RCC 7860 (cell line): Measurements from ENCODE around the gene TNFSF9.

Experiments
- DNase-seq: peaks from one replicate; pipeline ENCODE4 v3.0.0-alpha.2; 2015; ENCODE audit warnings: low spot score
- FAIRE-seq: peaks from 2 replicates; lab custom pipeline; 2012; peaks lifted over from hg19 to GRCh38; lab: Jason Lieb, UNC

Gene TNFSF9, protein sequence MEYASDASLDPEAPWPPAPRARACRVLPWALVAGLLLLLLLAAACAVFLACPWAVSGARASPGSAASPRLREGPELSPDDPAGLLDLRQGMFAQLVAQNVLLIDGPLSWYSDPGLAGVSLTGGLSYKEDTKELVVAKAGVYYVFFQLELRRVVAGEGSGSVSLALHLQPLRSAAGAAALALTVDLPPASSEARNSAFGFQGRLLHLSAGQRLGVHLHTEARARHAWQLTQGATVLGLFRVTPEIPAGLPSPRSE

DNA sequence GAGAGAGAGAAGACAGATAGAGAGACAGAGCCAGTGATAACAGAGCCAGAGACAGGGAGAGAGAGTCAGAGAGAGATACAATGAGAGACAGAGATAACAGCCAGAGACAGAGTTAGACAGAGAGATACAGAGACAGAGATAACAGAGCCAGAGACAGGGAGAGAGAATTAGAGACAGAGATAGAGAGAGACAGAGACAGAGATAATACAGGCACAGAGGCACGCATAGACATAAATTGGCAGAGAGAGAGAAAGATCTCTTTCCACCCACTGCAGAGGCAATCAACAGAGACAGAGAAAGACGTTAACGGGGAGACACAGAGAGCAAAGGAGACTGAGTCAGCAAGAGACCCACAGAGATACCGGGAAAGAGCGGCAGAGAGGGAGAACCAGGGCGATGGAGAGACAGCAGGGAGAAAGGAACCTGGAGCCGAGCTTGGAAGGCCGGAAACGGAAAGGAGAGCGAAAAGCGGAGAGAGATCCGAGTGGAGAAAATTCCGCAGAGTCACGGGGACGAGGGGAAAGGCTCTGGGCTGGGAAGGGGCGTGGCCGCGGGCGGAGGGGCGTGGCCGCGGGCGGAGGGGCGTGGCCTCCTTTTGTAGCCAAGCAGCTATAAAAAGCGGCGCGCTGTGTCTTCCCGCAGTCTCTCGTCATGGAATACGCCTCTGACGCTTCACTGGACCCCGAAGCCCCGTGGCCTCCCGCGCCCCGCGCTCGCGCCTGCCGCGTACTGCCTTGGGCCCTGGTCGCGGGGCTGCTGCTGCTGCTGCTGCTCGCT is at the start of gene TNFSF9:
TNFSF9 (plus strand) TSS at position 641 of the 777 bp plus-strand sequence; CDS start at position 652, 11 bp downstream.
- DNase-seq (peak; percentile 89), FAIRE-seq (peak; percentile 85)

DNA sequence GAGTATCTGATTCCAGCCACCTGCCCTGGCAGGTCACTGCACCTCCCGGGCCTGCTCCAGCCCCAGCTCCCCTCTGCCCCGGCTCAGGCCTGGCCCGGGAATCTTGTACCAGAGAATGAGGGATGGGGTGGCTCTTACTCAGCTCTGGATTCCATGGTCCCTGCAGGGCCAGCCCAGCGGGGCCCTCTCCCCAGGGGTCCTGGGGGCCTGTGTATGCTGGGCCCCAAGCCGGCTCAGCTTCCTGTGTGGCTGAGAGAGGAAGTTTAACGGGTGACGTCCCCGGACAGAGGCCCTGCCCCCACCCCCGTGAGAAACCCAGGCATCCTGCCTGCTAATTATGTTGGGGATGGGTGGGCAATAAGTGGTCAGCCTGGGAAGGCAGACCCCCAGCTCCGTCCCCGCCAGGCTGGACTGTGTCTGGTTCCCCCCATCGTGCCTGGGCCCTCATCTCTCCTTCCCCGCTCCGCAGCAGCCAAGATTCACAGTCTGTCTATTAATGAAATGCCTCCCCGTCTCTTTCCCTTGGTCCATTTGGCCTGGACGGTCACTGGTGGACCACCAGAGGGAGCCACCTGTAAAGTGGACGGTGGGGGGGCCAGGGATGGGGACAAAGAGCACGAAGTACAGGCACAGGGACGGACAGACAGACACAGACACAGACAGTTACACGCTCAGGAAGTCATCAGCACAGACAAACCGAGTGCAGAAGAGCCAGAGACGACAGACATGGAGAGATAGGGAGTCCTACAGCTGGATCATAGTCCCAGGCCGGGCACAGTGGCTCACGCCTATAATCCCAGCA is 49.1 kb upstream of the TNFSF9 start, which contains the start of gene DENND1C:
DENND1C (minus strand) TSS at position 247 of the 802 bp plus-strand sequence; CDS start at position 155, 92 bp downstream.
- FAIRE-seq (no peak), DNase-seq (no peak)

DNA sequence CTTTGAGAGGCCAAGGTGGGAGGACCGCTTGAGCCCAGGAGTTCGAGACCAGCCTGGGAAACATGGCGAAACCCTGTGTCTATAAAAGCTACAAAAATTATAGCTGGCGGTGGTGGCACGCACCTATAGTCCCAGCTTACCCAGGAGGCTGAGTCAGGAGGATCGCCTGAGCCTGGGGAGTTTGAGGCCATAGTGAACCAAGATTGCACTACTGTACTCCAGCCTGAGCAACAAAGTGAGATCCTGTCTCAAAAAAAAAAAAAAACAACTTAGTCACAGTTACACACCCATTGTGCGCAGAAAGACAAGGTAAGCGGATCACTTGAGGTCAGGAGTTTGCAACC is 48.5 kb upstream of the TNFSF9 start:
- no peak for DNase-seq
- FAIRE-seq: no peak

DNA sequence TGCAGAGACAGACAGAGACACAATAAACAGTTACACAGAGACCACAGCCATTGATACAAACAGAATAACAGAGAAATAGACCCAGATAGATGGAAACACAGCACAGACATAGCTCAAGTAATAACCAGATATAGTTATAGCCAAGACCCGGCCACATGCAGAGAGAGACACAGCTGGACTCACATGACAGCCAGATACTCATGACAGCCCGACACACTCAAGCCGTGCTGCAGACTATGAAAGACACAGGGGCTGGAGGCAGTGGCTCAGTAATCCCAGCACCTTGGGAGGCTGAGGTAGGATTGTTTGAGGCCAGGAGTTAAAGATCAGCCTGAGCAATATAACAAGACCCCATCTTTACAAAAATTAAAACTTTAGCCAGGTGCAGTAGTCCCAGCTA is 47.6 kb upstream of the TNFSF9 start:
- FAIRE-seq (no peak), DNase-seq (no peak)

DNA sequence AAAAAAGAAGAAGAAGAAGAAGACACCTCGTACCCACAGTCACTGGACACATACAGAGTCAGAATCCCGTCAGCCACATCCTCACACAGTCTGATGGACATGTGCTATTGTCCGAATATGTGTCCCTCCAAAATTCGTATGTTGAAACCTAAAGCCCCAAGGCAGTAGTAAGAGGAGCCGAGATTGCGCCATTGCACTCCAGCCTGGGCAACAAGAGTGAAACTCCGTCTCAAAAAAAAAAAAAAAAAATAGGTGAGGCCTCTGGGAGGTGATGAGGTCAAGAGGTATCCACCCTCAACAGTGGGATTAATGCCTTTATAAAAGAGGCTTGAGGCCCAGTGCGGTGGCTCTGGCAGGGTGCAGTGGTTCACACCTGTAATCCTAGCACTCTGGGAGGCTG is 46.6 kb upstream of the TNFSF9 start:
- DNase-seq: no peak
- FAIRE-seq: no peak

DNA sequence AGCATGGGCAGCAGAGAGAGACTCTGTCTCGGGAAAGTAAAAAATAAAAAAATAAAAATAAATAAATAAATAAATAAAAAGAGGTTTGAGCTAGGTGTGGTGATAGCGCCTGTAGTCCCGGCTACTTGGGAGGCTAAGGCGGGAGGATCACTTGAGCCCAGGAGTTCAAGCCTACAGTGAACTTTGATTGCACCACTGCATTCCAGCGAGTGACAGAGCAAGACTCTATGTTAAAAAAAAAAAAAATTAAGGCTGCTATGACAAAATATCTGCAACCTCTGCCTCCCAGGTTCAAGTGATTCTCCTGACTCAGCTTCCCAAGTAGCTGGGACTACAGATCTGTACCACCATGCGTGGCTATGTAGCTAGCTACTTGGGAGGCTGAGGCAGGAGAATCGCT is 46.0 kb upstream of the TNFSF9 start:
- no peak for DNase-seq
- no peak for FAIRE-seq

DNA sequence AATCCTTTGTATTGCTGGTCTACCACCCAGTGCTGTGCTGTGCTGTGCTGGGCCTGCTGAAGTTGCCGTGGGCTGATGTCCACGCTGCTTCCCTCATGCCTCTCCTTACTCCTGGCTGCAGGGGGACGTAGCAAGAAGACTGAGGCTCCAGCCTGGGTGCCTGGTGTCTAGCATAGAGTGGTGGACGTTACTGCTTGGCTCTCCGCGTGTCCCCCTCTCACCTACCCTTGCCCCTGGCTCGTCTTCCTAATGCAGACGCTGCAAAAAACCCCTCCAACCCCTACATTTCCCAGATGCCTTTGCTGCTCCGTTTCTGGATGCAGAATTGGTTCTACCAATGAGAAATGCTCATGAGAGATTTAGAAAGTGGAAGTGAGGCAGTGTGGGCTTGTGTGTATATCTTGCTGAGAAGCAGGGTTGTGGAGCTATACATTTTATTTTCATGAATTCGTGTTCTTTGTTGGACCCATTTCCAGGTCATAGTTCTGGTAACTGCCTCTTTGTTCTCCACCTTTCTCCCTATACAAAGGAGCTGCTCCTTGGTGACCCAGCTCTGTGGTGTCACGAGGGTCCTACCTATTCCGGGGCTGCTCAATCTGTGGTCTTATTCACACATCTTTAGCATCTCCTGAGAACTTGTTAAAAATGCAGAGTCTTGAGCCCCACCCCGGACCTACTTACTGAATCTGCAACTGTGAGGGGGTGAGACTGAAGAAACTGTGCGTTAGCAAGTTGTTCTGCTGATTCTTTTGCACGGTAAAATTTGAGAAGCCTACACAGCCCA is 41.4 kb upstream of the TNFSF9 start:
- FAIRE-seq: no peak
- DNase-seq: no peak

DNA sequence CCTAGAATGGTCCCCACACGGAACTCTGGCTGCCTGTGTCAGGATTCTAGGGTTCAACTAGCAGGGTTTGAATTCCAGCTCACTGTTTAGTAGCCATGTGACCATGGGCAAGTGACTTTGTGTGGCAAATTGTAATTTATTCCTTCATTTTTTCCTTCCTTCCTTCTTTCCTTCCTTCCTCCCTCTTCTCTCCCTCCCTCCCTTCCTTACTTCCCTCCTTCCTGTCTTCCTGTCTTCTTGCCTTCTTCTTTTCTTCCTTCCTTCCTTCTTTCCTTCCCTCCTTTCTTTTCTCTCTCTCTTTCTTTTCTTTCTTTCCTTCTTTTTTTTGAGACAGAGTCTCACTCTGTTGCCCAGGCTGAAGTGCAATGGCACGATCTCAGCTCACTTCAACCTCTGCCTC is 40.7 kb upstream of the TNFSF9 start:
- no peak for DNase-seq
- FAIRE-seq: no peak

DNA sequence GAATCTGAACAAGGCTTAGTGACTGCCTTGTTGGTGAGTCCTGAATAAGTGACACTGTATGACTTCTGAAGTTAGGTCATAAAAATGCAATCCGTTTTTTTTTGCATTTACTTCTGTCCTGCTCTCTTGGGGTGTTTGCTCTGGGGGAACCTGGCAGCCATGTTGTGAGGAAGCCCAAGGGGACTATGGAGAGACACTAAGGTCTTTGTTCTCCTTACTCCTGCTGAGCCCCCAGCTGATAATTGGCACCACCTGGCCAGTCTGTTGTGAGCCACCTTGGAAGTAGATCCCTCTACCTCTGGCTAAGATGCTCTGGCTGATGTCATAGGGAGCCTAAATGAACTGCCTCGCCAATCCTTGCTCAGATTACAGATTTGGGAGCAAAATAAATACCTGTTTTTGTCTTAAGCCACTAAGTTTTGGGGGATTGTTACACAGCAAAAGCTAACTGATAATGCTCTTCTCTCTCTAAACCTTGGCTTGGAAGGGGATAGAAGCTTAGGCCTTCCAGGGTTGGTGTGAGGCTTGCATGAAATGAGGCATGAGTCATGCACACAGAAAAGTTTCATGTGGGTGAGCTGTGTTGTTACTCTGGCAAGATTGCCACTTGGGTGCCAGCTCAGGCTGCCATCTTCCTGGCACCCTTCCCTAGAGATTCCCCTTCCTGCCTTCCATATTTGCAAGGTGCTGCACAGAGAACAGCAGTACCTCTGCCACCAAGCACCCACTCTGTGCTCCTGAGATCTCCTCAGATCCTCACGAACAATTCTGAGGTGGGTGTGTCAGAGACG is 38.8 kb upstream of the TNFSF9 start:
- DNase-seq: no peak
- no peak for FAIRE-seq

DNA sequence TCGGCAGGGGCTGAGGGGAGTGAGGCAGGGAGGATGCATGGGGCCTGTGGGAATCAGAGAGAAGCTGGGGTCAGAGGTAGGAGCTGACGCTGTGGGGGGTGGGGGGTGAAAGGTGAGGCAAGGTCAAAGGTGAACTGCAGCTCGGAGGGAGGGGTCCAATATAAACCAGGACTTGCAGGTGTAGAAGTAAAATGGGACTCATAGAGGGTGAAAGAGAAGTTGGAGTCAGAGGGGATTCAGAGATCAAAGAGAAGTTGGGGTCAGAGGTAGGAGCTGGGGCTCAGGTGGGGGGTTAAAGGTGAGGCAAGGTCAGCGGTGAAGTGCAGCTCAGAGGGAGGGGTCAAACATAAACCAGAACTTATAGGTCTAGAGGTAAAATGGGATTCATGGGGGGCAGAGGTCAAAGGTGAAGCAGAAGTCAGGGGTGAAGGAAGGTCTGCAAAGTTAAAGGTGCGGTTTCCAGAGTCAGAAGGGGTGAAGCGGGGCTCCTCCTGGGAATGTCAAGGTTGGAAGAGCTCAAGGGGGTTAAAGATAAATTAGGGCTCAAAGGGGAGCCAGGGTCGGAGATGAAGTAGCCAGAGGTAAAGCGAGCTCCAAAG is 36.3 kb upstream of the TNFSF9 start:
- FAIRE-seq (no peak), DNase-seq (no peak)

DNA sequence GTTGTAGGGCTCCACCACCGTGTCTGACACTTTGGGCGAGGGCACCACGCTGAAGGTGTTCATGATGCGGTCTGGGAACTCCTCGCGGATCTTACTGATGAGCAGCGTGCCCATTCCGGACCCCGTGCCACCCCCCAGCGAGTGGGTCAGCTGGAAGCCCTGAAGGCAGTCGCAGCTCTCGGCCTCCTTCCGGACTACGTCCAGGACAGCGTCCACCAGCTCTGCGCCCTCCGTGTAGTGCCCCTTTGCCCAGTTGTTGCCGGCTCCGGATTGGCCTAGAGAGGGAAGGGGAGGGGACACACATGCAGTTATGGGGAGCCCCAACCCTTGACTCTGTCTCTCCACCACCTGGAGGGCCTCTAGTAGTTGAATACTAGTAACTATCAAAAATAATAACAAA is 34.9 kb upstream of the TNFSF9 start:
- DNase-seq: no peak
- FAIRE-seq: no peak

DNA sequence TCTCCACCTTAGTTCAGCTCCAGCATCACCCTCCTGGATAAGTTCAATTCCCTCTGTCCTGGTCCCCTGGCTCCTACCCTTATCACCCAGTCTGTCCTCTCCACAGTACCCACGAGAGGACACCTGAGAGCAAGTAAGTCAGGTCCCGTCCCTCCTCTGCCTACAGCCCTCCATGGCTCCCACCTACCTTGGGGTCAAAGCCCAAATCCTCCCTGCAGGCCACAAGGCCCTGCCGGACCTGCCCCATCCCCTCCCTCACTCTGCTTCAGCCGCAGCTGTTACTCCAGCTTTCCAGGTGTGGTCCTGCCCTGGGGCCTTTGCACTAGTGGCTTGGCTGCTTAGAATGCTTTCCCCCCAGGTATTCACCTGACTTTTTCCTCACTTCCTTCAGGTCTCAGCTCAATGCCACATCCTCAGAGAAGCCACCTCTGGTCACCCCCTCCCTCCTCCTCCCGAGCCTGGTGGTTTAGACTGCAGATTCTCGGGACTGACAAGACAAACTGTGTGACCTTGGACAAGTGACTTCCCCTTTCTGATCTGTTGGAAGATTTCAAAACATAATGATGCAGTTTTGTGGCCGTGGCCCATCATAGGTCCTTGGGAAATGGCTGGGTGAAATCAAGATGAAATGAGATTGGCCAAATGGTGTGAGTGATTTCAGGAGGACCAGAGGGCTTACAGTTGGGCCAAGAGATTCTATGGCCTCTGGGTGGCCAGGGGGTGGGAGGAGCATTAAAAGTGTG is 32.4 kb upstream of the TNFSF9 start:
- FAIRE-seq (no peak), DNase-seq (no peak)

DNA sequence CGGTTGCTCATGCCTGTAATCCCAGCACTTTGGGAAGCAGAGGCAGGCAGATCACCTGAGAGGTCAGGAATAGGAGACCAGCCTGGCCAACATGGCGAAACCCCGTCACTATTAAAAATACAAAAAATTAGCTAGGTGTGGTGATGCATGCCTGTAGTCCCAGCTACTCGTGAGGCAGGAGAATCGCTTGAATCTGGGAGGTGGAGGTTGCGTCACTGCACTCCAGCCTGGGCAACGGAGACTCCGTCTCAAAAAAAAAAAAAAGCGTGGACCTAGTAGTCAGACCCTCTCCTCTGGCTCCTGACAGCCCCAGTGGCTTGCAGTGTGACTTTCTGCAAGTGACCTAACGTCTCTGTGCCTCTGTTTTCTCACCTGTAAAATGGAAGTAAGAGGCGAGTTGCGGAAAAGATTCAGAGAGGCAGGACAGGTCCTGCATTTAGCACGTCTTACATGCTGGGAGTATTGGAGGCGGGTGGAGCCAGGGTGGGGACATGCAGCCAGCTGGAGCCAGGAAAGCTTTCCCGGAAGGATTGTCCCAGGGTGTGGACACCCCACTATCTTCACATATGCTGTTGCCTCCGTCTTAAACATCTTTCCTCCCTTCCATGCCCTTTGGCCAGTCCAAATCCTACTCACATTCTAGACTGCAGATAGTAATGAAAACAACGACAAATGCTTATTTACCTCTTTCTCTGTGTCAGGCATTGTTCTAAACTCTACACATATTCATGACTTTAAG is 31.6 kb upstream of the TNFSF9 start:
- FAIRE-seq: no peak
- no peak for DNase-seq

DNA sequence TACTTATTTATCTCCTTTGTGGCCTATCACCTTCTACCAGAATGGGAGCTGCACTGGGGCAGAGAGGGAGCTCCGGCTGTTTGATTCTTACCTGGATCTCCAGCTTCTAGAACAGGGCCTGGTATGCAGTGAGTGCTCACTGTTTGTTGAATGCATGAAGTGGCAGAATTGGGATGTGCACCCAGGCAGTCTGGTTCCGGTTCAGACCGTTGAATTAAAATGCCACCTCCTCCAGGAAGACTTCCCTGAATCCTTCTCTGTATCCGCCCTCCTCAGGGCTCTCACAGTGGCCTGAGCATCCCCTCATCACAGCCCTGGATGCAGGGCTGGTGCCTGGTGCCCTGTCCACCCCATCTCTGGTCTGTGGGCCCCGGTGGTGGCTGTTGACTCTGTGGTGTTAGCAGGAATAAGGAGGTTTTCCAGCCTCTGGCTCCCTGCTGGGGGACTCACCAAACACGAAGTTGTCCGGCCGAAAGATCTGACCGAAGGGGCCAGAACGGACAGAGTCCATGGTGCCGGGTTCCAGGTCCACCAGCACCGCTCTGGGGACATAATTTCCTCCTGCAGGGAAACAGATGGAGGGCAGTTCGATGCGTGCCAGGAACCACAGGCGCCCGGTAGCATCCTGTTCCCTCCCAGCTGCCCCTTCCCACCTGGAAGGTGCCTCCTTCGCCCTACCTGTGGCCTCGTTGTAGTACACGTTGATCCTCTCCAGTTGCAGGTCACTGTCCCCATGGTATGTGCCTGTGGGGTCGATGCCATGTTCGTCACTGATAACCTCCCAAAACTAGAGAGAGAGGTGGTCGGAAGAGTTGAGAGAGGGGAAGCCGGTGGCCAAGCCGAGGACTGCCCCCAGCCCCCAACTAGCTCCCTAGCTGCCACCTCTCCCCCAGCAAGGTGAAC is 29.7 kb upstream of the TNFSF9 start:
- FAIRE-seq (no peak), DNase-seq (no peak)

DNA sequence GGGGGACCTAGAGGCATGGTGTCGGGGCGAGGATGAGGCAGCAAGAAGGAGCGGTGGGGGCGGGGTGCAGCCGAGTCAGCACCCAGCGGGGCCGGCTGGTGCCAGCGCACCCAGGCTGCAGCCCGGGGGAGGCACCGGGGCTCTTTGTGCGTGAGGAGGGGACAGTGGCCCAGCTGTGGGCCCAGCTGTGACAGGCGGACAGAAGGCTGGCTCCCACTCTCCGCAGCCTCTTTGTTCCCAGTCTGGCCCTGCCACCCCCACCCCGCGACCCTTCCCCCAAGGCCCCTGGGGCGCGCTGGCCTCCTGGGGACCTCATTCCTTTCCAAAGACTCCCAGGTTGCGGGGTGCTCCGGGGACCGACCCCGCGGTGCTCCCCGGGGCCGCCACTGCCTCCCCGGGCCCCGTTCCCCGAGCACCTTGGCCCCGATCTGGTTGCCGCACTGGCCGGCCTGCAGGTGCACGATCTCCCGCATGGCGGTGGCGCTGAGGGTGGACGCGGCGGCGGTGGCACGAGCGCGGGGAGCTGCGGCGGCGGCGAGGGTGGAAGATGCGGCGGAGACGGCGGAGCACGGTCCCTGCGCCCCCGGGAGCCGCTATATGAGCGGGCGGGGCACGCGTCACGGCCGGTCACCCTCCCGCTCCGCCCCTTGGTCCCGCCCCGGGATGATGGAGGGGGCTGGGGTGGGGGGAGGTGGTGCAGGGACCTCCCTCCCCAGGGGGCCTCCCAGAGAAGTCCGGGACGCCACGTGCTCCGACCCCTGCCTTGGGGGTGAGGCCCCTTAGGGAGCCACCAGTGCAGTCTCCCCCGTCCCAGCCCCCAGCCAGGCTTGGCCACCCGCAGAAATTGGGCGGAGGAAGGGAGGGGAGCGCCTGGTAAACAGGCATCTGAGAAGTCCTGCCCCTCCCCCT is 28.8 kb upstream of the TNFSF9 start, which contains the start of gene TUBB4A:
TUBB4A (minus strand) TSS at position 570 of the 909 bp plus-strand sequence; CDS start at position 473, 97 bp downstream.
- DNase-seq: no peak
- no peak for FAIRE-seq
